Adrenal gland (tissue), 5 donors: Measurements from ENCODE around the gene MPPED1.

Experiments used
- CTCF ChIP-seq, 6 experiments: fragments of 450-650 bp in 4 of 6; fragments of 200-600 bp in 2 of 6; sonication (generic) in 1 of 6; IDR thresholded peaks; 1 replicate in 5 of 6; 2 replicates in 1 of 6; pipeline versions ENCODE4 v1.5.1 to v1.8.0; 2016 to 2021; ENCODE audit warnings: antibody characterized with exemption in 6 of 6, mild to moderate bottlenecking in 2 of 6, moderate library complexity in 1 of 6
- POLR2A ChIP-seq, 2 donors: fragments of 450-650 bp; IDR thresholded peaks; one replicate each; pipeline ENCODE4 v1.6.1; 2017; ENCODE audit warnings: antibody characterized with exemption in 2 of 2, mild to moderate bottlenecking in 2 of 2, moderate library complexity in 1 of 2
- donor health status: DM: no; HTN: no; CAD: no.

- TF ChIP-seq CTCF (IDR thresholded peaks at IDR 0.05) (no peak), POLR2A (IDR thresholded peaks at IDR 0.05) (no peak)
Measured at GRCh38 chr22:43467216-43467940, 55.6 kb downstream of the MPPED1 start.
